Activated T-cell treated with anti-CD3 and anti-CD28 coated beads for 4 hours (primary cell): ENCODE measurements around the gene ST3GAL3.
"Not testable (repeated sequence)": the region's sequence is repeated elsewhere in the genome, so short reads cannot be mapped to it uniquely, and the experiment has no call there.

Experiments
- DNase-seq: peaks from one replicate; pipeline ENCODE4 v3.0.0-alpha.2; 2020

Gene ST3GAL3

GRCh38 chr1:43828574-43828973, 121.2 kb downstream of the ST3GAL3 start:
- no peak for DNase-seq

- no peak for DNase-seq
Observed at GRCh38 chr1:43830802-43831201, 123.5 kb downstream of the ST3GAL3 start.

GRCh38 chr1:43831851-43832250, 124.5 kb downstream of the ST3GAL3 start:
- DNase-seq = no peak

GRCh38 chr1:43832255-43832654, 124.9 kb downstream of the ST3GAL3 start:
- no peak for DNase-seq

GRCh38 chr1:43832998-43833397, 125.7 kb downstream of the ST3GAL3 start:
- no peak for DNase-seq

GRCh38 chr1:43833902-43834279, 126.6 kb downstream of the ST3GAL3 start:
- DNase-seq = not testable (repeated sequence)

GRCh38 chr1:43834280-43835081, 127.1 kb downstream of the ST3GAL3 start:
- no peak for DNase-seq

- DNase-seq = no peak
Observed at GRCh38 chr1:43835082-43836021, 128.0 kb downstream of the ST3GAL3 start.

GRCh38 chr1:43836267-43836951, 129.1 kb downstream of the ST3GAL3 start:
- peak; percentile 62 for DNase-seq

GRCh38 chr1:43839056-43839455, 131.7 kb downstream of the ST3GAL3 start:
- DNase-seq = no peak

GRCh38 chr1:43841321-43842174, 134.2 kb downstream of the ST3GAL3 start:
- DNase-seq = no peak

GRCh38 chr1:43842175-43842498, 134.8 kb downstream of the ST3GAL3 start:
- DNase-seq = no peak

GRCh38 chr1:43843684-43844083, 136.3 kb downstream of the ST3GAL3 start:
- DNase-seq = no peak

GRCh38 chr1:43844114-43844513, 136.8 kb downstream of the ST3GAL3 start:
- DNase-seq = no peak

- no peak for DNase-seq
Observed at GRCh38 chr1:43847290-43847689, 140.0 kb downstream of the ST3GAL3 start.

- DNase-seq = no peak
Observed at GRCh38 chr1:43847882-43848281, 140.5 kb downstream of the ST3GAL3 start.

- no peak for DNase-seq
Observed at GRCh38 chr1:43849670-43850069, 142.3 kb downstream of the ST3GAL3 start.

- DNase-seq = no peak
Observed at GRCh38 chr1:43850591-43851233, 143.4 kb downstream of the ST3GAL3 start.

GRCh38 chr1:43851561-43852338, 144.4 kb downstream of the ST3GAL3 start:
- no peak for DNase-seq

- DNase-seq = no peak
Observed at GRCh38 chr1:43853161-43853921, 146.0 kb downstream of the ST3GAL3 start.
